ENCODE measurements around the gene MOG.

The MOG gene

DNA sequence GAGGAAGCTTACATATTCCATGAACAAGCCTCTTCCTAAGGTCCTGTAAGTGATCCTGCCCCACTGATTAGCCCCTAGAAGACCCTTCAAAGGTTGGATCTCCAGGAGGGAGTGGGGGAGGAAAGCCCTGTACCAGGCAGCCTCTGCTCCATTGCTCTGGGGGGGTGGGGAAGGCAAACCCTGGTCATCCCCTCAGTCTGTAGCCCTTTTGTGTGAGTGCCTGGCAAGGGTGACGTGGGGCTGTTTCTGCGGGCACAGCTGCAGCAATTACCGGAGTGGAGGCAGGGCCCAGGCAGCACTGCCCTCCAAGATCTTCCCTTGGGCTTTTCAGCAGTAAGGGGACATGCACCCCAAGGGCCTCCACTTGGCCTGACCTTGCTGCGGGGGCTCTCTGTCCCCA is at the start of gene MOG:
MOG (plus strand) TSS at position 295 of the 400 bp plus-strand sequence. CDS start 118 bp downstream, outside the sequence.
- in situ Hi-C loops (cut with HindIII; ENCODE audit: low sequenced_read_pairs), result no loop called here

DNA sequence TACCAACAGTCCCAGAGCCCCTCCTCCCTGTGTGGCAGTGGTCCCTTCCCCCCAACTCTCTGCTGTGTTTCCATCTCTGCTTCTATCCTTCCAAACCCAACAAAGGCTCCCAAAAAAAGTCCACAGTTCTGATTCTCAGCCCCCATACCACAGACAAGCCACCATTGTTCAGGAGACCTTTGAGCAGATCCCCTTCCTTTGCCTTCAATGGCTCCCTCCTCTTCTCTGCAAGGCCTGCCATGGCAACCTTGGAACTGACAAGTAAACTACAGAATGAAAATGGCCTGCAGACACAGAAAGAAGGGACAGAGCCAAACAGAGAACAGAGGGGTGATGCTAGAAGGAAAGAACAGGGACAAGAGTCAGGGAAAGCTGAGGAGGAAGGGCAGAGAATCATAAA is 48.8 kb upstream of the MOG start:
- in situ Hi-C loops (cut with HindIII; ENCODE audit: low sequenced_read_pairs), result no loop called here

DNA sequence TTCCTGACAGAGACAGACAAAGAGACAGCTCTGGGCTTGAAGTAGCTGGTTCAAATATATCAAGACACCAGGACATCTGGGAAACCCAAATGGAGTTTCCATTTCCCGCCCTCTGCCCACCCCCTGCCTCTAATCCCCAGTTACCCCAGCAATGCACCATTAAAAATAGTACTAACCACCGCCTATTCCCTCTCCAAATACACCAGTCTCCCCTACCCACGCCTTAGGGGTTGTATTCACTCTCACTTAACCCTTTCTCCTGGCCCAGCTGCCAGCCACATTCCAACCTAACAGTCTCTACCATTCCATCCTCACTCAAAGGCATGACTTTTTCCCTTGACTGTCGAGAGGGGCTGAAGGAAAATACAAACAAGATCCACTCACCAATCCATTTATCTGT is 46.4 kb upstream of the MOG start:
- in situ Hi-C loops (cut with HindIII; ENCODE audit: low sequenced_read_pairs), result no loop called here

DNA sequence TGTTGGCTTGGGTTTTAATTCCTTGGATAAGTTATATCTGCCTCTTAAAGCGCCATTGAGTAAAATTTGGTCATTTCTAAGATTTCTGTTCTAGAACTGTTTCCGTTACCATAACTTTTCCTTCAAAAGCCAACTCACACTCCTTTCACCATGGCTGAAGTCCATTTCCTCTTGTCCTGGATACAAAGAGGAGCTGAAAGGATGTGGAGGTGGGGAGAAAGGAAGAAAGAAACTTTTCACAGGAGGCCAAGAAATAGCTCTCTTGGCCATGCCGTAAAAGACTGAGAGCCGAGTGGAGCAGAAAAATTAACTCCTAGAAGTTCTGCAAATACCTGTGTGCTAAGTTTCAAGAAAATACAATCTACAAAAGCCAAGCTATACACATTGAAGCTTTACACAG is 45.5 kb upstream of the MOG start:
- in situ Hi-C loops (cut with HindIII; ENCODE audit: low sequenced_read_pairs), result no loop called here

DNA sequence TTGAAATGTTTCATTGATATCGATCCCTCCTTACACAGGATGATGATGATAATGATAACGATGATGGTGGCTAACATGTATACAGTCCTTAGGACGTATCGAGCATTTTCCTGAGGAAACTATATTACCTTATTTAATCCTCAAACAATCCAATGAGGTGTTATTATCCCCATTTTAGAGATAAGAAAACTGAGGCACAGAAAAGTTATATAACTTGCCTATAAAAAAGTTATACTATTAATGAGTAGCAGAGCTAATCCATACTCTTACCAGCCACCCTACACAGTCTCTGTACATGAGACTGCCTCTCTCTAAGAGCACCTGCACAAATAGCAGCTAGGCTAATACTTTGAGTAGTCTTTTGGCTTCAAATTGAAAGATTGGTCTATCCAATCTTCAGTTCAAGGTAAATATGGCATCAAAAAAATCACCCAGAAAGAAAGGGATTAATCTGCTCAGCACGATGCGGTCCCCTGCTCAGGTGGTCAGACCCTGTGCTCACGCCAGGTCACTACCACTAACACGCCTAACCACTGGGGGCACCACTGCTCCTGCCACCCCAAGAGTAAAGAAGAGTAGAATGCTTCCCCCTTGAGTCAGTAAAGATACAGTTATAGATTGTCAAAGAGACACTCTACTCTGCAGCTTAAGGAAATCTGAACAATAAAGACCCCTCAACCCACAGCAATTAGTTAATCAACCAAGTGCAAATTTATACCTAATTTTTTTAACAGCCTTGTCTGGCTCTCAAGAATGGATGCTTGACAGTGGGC is 38.9 kb upstream of the MOG start:
- in situ Hi-C loops (cut with HindIII; ENCODE audit: low sequenced_read_pairs), result no loop called here

DNA sequence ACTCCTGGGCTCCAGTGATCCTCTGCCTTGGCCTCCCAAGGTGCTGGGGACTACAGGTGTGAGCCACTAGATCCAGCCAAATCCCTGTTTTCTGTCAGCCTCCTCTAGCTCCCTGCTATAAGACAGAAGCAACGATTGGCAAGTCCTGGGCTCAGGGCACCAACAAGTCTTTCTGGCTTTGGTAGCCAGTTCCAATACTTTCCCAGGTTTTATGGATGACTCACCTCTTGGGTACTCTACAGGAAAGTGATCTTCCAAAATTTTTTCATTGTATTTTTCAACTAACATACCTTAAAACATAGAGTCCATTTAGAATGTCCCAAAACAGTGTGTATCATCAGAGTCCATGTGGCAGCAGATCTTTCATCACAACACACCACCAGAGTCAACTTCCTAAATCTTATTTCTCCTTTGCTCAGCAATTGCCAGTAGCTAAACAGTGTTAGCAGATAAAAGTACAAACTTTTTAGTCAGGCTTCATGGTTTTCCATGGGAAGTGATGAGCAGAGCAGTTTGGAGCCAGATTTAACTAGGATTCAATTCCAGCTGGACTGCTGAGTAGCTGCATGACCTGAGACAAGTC is 37.2 kb upstream of the MOG start:
- in situ Hi-C loops (cut with HindIII; ENCODE audit: low sequenced_read_pairs), result no loop called here

DNA sequence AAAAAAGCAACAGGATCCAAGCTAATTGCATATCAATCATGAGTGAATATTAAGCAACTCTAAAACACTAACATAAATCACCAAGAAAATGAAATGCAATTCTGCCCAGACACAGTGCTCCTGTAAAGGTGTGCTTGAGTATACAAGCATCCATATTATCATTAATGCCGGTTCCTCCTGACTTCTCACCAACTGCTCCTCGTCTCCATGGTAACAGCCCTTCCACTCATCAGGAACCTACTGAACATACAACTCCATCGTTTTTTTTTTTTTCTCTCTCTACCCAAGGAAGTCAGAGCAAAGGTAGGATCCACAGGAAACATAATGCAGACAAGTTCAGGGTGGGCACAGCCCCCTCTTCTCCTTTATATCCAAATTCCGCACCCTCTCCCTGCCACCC is 36.3 kb upstream of the MOG start:
- in situ Hi-C loops (cut with HindIII; ENCODE audit: low sequenced_read_pairs), result no loop called here

DNA sequence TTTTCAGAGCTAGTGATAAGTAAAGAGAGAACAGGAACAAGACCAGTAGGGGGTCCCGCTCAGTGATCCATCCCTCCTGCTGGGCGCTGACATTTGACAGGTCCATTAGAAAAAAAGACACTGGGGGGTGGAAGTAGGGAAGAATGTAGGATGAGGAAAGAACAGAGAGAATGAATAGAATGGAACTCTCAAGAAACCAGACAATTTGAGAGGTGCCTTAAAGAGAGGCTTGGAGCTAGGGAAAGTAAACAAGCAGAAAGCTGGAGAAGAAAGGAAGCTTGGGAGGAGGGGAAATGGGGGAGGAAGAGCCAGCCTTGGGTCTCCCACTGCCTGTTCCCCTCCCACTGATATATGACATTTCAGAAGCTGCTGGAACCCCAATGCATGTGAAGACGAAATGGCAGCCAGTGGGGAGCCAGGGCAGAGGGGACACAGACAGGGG is 32.4 kb upstream of the MOG start:
- in situ Hi-C loops (cut with HindIII; ENCODE audit: low sequenced_read_pairs), result no loop called here

DNA sequence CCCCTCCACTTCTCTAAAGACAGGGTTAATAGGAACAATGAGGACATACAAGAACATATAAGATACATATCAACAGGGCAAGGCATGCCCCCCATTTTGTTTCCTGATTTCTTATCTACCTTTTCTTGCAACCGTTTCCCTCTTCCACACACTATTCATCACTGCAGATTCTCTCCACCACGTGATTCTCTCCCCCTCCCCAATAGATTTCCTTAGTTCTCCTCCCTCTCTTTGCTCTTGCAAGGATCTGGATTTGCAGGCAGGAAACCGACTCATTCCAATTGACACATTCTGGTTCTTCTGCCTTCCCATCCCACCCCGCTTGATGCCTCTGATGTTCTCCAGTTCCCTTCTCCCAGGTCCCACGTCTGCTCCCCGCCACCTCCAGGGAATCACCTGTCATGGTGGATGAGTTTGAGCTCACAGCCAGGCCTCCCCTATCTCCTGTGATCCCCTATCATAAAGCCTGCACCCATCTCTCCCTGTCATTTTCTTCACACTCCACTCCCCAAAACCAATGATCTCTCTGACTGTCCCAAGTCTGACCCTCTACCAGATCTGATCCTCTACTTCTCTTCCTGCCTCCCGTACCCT is 31.5 kb upstream of the MOG start:
- in situ Hi-C loops (cut with HindIII; ENCODE audit: low sequenced_read_pairs), result no loop called here

DNA sequence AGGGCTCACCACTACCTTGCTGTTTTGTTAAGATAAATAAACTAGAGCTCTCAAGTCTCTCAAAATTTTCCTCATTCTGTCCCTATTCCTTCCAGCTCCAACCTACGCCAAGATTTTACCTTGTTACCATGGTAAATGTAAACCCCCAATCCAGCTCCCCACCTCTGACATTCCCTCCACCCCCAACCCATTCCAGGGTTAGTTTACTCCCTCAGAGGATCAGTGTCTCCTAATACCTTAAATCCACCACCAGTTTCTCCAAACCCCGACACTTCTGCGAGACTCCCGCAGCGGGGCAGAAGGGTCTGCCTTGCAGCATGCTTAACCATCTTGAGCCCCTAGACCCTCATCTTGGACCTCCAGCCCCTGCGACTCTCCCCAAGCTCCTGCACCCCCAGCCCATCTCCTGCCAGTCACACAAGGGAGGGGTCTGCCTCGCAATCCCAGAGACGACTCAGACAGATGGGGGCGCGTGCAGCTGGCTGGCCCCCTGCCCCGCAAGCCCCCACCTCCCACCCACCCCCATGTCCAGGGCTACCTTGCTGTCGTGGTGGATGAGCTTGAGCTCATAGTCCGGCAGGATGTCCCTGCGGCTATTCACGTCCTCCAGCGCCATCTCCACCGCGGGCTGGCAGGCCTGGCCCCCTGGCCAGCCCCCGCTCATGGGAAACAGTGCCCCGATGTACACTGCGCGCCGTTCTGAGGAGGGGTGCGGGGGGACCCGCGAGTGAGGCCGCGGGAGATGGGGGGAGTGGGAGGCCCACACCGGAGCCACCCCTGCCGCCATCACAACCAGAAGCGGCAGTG is 29.7 kb upstream of the MOG start:
- in situ Hi-C loops (cut with HindIII; ENCODE audit: low sequenced_read_pairs), result no loop called here

DNA sequence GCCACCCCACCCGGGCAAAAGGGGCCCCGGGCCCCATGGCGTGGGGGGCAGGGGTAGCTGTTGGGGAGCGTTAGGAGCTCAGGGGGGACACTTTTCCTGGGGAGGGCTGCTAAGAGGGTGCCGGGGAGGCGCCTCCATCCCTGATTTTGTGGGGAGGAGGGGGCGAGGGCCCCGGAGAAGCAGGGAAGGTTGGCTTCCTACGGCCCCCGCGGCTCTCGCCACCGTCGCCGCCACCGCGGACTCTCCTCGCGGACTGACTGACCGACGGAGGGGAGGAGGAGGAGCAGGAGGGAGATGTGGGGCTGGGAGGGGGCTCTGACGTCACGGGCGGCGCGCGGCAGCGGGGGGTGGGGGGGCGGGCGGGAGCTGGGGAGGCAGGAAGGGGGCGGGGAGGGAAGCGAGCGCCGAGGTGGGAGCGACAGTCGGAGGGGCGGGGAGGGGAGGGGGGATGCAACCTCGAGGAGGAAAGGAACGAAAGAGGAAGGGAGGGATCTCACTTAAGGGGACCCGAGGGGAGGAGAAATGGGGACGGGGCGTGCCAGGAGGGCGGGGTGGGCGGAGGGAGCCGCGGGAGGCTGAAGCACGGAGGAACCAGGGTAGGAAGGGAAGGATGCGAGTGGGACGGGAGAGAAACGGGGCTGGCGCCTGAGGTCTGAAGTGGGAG is 29.0 kb upstream of the MOG start:
- in situ Hi-C loops (cut with HindIII; ENCODE audit: low sequenced_read_pairs), result no loop called here

DNA sequence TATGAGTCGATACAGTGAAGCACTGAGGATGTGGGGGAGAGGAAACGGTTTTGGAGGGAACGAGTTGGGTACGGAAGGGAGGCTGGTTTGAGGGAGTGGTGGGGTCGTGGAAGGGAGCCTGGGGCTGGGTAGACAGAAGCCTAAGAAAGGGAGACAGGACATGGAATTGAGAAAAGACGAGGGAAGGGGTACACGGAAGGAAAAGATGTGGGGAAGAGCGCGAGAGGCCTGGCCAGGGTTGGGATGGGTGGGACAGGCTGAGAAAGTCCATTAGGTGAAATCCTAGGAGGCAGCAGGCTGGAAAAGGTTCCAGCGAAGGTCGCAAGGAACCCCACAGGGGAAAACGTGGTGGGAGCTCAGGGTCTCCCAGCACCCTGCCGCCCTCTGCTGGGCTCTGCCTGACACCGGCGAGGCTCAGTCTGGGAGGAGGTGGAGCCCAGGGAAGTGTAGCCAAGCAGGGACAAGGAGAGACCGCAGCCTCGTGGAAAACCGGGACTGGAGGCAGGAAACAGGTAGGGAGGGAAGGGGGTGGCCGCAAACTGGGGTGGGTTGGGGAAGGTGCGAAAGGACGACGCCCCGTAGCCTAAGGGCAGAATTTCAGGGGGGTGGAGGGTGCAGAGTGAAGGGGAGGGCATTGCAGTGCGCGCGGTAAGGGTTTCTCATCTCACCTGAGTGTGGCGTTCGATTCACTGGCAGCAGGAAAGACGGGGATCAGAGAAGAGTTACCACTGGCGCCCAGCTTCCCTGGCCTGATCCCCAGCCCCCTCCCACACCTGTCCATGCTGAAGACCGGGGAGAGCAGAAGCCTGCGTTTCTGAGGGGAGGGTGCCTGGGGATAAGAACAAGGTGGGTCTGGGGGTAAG is 28.2 kb upstream of the MOG start:
- in situ Hi-C loops (cut with HindIII; ENCODE audit: low sequenced_read_pairs), result no loop called here

DNA sequence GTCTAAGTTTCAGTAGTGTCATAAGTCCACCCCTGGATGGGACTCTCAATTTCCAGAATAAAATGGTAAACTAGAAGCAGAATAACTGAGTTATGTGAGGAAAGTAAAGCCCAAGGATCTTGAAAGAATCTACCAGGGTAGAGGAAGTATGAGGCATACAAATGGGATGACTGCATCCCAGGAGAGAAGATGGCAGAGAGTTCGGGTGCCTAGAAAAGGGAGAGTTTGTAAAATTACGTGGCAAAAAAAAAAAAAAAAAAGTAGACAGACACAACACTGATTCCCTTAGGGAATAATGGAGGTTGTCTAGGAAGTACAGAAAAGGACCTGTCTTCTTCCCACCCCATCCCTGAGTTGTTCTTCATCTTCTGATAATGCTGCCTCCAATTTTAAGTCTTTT is 27.3 kb upstream of the MOG start:
- in situ Hi-C loops (cut with HindIII; ENCODE audit: low sequenced_read_pairs), result no loop called here

DNA sequence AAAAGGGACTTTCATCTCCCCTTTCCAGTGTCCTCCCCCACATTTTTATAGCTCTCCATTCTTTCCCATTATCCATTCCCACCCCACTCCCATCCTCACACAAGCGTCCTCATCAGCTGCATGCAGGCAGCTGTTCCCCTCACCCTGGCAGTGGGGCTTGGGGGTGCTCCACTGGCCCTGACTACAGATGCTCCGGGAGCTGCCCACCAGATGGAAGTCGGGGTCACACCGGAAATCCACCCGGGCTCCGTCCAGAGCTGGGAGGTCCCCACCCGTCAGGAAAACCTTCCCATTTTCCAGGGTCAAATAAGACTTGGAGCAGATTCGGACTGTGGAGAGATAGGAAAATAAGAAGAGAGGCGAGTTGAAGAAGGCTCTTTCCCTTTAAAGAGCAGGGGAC is 26.6 kb upstream of the MOG start:
- in situ Hi-C loops (cut with HindIII; ENCODE audit: low sequenced_read_pairs), result no loop called here

DNA sequence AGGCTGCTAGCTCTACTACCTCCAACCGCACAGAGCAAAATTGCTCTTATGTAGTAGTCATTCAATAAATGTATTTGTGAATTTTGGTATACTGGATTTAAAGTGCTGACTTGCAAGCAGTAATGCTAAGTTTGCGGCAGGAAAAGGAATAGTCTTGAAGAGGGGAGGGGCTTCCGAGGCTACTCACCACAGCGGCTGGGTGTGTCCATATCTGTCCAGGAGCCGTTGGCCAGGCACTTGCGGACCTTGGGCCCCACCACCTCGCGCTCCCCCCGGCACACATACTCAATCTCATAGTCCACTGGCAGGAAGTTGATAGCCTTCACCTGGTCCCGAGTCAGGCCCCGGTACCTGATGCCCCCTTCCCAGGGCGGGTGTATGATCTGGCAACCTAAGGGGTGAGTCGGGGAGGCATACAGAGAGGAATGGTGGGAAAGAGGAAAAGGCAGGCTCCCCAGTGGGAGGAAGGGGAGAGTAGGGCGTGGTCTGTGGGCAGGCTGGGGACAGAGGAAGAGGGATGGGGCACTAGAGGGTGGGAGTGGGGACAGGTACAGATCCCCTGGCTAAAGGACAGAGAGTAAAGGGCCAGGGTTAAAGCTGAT is 25.6 kb upstream of the MOG start:
- in situ Hi-C loops (cut with HindIII; ENCODE audit: low sequenced_read_pairs), result no loop called here

DNA sequence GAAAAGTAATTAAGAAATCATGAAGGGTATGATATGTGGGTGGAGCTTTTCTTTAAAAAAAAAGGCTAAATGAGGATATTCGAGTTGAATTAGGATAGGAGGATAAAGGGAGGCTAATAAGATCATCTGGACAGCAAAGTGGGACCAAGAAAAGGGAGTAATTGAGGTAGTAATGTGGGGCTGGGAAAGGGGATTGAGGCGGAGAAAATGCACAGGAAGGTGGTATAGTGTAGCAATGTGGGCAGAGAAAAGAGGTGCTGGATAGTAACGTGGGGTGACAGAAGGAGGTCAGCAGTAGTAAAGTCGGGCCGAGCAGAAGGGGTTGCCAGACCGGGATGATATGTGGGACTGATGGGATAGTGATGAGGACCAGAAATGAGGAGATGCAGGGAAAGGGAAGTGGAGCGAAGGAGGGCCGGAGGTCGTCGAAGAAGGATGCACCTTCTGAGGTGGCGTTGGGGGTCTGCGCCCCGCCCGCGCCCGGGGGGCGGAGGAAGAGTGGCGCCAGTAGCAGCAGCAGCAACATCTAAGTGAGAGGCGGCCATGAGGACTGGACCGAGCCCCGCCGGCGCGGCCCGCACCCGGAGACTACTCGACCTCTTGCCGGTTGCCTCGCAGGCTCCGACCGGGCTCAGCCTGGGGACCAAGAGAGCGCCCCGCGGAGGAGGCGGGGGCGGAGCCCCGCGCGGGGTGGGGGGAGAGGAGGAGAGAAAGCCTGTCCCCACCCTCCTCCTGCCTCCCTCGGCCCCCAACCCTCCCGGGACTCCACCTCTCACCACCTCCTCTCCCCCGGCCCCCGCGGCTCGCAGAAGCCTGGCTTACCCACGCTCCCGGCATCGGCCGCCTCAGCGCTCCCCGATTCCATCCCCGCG is 24.8 kb upstream of the MOG start:
- in situ Hi-C loops (cut with HindIII; ENCODE audit: low sequenced_read_pairs), result no loop called here

DNA sequence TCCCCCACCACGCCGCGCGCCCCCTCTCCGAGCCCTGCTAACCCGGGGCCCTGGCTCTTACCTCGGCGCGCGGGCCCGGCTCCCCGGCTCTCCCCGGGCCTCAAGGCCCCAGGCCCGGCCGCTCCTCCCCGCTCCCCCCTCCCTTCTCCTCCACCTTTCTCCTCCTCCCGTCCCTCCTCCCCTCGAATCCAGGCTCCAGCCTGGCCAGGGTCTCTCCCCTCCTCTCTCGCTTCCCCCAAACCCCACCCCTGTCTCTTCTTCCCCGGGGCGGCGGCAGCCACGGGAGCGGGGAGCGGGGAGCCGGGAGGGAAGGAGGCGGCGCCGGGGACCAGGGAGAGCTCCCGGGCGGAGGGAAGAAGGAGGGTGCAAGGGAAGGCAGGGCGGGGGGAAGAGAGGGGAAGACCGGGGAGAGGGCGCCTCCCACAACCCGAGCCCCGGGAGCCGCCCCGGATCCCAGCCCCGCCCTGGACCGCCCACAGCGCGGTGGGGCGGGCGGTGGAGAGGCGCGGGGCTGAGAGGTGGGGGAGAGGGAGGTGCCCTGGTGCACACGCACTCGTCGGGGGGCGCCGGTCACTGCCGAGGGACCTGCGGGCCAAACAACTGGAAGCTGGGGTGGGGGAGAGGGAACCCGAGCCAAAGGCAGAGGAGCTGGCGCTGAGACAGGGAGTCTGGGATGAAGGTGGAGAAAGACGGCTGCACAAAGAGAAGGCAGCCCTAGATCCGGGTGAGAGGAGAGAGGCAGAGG is 23.9 kb upstream of the MOG start, which contains the start of gene GABBR1:
GABBR1 (minus strand) TSS at position 395 of the 745 bp plus-strand sequence. CDS start 798 bp downstream, outside the sequence.
- in situ Hi-C loops (cut with HindIII; ENCODE audit: low sequenced_read_pairs), result no loop called here

DNA sequence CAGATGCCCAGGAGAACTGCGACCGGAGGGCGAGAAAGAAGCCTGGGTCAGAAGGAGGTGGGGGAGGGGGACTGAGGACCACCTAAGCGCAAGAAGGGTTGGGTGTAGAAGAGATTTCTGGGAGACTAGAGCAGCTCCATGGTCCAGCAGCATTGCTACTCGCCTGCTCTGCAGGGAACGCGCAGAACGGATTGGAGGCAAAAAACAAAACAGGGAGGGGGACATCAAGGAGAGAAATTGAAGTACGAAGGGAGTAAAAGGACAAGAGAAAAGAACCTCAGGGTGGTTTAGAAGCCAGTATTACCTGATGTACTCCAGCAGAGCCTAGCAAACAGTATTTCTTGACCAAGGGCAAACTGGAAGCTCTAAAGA is 23.4 kb upstream of the MOG start:
- in situ Hi-C loops (cut with HindIII; ENCODE audit: low sequenced_read_pairs), result no loop called here
